Measurements from ENCODE around the gene METTL2B.
"Not testable (repeated sequence)": the region's sequence is repeated elsewhere in the genome, so short reads cannot be mapped to it uniquely, and the experiment has no call there.

GRCh38 chr7:128537410-128537809, 60.9 kb downstream of the METTL2B start:
- peak in 4 of 6 experiments; percentile 22 to 44 (median 38) for TF ChIP-seq CTCF (IDR thresholded peaks at IDR 0.05)
- not testable (repeated sequence) for TF ChIP-seq POLR2A (IDR thresholded peaks at IDR 0.05)

Measured in Peyer's patch (tissue), 4 donors.